Endometrial microvascular endothelial cells (primary cell): ENCODE data around the gene CXCR4. TPM values are rescaled to one million over a fixed set of nuclear protein-coding genes. Genes with fewer than 3 reads are reported as not detected.
"Not testable (repeated sequence)": the region's sequence is repeated elsewhere in the genome, so short reads cannot be mapped to it uniquely, and the experiment has no call there.

Experiments used
- in situ Hi-C: cut with HindIII; loops from 2 replicates; pipeline ENCODE4 v1.10.0; 2017; ENCODE audit warnings: low sequenced_read_pairs, low pct_unique_long_range_greater_than_20kb; ENCODE audit errors: inconsistent ontology term
- total RNA-seq: library from RNA; depleted of rRNA; stranded (reverse); fragments of >200 nt; gene quantifications from one replicate; pipeline ENCODE4 v1.2.3, GENCODE V29; 2015; ENCODE audit errors: inconsistent ontology term

Gene CXCR4
- total RNA-seq, 1 donor from 2014 or later, result not detected

DNA sequence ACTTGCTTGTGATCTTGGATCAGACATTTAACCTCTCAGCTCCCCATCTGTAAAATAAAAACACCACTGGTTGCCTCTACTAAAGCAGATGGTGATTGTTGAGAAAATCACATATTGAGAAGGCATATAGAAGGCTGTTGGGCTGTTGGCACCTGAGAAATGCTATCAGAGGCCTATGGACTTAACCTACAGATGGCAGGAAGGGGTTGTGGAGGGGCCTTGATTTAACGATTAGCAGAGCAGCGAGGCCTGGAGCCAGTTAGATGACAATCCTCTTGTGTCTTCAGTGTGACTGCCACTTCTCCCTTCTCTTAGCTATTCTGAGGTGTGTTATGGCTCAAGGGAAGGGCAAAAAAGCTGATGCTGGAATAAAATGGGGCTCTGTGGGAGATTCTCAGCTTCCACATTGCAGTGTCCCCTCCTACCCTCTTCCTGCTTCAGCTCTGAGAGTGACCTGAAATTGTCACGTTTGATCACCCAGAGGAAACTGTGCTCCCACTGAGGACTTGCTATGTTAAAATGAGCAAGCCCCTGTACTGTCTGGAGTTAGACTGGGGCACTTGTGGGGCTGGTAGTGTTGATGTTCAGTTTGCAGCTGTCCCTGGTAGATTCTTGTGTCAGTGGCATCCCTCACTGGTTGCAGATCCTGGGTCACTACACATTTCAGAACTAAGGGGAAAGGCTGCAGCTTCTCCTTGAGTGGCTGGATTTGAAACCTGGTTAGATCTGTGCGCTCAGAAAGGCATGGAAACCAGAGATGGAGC, 31.5 kb downstream of the CXCR4 start:
- in situ Hi-C loops, result no loop called here

DNA sequence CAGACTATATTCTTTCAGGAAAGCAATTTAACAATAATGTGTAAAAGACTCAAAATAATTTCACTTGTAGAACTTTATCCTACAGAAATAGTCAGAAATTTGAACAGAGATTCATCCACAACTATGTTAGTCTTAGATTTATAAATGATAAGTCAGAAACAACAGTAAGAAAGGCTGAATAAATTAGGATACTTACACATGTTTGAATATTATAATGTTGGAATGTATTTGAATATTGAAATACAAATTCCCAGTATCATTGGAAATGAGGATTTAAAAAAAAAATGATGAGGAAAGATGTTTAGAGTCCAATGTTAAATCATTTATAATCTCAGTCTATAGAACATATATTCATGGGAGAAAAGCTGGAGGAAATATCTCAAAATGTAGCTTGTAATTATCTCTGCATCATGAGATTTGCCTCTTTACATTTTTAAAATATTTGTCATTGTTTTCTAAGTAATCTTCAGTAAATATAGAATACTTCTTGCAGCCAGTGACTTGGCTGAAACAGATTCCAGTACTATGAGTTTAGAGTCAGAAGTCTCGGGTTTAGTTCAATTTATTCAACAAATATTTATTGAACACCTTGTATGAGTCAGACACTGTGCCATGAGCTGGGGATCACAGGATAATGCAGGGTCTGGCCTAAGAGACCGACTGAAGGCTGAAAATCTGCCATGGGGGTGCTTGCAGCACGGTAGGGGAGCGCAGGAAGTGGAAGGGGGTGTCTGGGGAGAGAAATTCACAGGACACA, 32.3 kb downstream of the CXCR4 start:
- in situ Hi-C loops, result no loop called here

DNA sequence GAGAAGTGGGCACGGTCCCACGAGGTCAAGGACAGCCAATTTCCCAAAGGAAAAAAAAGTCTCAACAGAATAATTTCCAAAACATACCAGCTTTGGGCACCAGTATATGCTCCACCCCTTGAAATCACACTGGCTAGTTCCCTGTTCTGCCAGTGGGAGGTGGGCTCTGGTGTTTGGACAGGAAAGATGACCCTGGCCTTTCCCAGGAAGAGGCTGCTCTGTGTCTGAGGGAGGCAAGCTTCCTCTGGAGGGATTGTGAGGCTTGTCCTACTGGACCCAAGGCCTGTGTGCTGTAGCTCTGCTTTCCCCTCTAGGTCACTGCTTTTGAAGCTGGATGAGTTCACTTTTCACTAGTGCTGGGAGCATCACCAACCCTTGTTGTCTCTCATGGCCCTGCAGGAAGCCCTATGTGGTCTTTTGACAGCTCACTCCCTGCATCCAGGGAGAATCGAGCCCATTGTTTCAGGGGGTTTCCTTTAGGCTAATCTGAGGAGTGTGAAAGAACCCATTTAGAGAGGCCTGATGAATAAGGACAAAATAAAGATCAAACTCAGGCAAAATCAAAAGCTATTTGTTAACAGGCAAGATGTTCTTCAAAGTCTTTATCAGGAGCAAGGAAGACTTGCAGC, 36.3 kb downstream of the CXCR4 start:
- in situ Hi-C loops, result no loop called here

DNA sequence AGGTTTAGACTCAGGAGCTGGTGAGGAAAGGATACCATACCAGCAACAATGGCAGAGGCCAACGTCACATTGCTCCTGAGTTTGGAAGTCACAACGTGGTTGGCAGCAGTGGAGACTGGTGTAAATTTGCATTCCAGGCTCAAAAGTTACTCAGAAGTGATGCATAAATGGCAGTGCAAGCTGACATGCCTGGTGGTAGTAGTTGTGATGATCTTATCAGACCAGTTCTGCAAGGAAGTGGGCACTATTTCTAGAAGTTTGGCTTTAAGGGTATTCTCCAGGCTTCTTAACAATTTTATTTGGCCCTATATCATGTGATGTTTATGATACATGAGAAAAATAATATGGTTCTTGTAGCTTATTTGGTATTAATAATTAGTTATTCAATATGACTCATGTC, 37.8 kb downstream of the CXCR4 start:
- in situ Hi-C loops, result no loop called here

DNA sequence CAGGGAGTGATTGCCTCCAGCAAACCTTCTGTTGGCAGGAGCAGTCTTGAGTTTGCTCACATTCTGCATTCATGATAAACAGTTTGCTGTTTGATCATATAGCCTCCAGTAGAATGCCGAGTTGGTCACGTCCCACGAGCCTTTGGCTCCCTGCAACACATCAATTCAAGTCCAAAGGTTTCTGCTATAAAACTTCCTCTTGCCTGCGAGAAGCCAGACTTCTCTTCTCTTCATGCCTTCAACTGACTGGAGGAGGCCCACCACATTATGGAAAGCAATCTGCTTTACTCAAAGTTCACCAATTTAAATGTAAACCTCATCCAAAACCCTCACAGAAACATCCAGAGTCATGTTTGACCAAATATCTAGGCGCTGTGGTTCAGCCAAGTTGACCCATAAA, 40.8 kb downstream of the CXCR4 start:
- in situ Hi-C loops, result no loop called here

DNA sequence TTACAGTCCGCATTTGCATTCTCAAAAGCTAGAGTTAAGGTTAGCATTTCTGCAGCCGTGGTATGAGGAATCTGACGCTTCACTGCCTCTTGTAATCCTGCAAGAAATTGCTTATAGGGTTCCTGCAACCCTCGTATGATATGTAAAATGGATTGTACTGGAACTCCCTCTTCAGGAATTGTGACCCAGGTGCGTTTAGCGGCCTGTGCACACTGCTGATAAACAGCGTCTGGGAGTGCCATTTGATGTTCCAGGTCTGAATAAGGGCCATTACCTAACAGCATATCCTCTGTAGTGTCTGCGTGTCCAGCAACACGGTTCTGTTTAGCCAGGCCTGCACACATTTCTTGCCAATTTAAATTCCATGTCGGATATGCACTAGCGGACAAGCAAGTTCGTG, 42.5 kb downstream of the CXCR4 start:
- in situ Hi-C loops, result no loop called here

DNA sequence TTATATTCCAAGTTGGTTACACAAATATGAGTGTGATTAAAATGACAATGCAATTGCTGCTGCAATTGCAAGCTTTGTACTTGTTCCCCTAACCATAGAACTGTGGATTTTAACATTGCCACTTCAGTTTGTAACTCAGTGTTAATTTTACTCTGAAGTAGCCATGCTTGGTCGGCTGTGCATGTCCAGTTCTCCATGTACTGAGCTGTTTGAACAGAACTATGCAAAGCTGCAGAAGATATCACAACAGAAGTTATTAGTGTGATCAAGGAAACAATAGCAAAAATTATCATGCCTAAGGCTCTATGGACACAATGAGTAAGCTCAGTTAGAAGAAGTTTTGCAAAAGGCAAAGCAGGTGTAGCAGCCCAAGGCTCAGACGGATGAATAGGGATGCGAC, 45.3 kb downstream of the CXCR4 start:
- in situ Hi-C loops, result no loop called here

DNA sequence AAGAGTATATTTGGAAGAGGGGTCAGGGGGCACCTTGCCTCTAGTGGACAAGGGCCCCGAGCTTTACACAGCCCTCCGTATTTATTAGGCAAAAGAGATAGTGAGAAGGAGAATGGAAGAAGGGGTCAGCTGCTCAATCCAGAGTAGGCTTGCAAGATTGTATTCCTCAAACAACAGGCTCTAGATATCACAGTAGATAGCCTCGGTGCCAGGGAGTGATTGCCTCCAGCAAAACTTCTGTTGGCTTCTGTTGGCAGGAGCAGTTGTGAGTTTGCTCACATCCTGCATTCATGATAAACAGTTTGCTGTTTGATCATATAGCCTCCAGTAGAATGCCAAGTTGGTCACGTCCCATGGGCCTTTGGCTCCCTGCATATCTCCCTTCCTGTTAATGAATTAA, 46.1 kb downstream of the CXCR4 start:
- in situ Hi-C loops, result not testable (repeated sequence)

DNA sequence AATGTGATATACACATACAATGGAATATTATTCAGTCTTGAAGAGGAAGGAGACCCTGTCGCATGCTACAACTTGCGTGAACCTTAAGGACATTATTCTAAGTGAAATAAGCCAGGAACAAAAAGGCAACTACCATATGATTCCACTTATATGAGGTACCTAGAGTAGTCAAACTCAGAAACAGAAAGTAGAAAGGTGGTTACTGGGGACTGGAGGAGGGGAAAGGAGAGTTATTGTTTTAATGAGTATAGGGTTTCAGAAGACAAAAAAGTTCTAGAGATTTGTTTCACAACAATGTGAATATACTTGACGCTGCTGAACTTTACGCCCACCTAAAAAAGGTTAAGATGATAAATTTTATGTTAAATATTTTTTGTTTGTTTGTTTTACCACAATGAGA, 47.0 kb downstream of the CXCR4 start:
- in situ Hi-C loops, result no loop called here

DNA sequence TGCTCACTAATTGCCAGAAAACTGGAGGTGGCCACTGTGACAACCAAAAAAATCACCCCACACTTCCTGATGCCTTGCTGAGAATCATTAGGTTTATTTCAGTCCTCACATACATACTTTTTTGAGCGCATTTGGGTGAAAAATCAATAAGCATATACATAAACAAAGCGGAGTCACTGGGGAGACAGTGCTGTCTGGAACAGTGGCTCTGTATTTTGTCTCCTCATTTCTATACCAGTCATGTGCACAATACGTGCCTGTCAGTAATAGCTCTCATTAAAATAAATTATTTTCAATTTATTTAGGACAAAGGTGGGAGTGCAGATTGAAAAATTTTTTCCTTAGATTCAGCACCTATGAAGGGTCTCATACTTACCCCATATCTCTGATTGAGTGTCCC, 48.2 kb downstream of the CXCR4 start:
- in situ Hi-C loops, result no loop called here

DNA sequence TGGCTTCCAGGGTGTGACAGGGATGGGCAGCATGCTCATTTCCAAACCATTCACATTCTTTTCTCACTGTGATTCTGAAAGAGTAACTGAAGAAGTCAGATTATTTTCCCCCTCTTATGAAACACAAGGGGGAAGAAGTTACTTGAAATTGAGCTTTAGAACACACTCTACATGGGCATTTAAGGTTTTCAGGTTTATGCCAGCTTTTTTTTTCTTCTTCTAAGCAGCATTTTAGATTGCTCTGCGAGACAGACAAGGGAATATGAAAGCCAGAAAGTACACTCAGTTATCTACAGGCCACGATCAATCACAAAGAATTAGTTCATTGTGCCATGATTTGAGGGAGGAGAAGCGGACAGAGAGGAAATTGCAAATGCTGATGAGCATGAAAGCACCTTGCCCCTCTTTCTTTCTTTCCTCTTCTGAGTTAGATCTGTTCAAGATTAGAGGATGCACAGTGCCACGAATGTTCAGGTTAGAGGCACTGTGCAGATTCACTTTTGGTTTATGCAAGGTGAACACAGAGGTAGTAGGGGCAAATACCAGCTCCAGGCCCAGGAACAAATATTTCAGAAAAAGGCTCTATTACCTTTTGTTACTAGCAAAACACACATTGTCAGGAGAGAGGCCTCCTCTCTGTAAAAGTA, 49.2 kb downstream of the CXCR4 start:
- in situ Hi-C loops, result no loop called here

DNA sequence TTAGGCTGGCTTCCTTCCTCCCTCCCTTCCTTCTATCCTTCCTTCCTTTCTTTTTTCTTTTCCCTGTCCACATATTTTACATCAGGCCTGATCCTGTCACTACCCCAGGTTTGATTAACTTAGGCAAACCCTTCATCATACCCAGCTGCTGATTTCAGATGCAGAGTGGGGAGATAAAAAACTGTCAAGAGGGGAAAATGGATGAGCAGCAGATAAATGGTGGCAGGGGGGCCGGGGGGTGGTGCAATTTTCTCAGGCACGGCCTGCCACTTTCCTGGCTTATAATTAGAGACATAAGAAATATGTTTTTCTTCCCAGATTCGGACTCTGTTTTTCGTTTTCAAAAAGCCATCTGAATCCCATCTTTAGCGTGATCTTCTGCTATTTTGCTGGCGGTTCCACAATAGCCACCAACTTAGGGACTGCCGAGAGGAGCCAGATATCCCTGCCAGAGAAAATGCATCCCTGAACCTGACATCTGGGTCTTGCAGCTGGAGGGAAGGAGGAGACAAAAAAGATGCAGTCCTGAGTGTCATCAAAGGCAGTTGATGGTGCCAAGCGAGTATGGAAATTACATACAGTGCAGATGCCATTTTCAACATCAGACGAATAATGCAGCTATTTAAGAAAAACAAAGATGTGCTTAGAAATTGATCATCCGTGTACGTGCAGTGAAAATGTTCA, 49.9 kb downstream of the CXCR4 start:
- in situ Hi-C loops, result no loop called here

DNA sequence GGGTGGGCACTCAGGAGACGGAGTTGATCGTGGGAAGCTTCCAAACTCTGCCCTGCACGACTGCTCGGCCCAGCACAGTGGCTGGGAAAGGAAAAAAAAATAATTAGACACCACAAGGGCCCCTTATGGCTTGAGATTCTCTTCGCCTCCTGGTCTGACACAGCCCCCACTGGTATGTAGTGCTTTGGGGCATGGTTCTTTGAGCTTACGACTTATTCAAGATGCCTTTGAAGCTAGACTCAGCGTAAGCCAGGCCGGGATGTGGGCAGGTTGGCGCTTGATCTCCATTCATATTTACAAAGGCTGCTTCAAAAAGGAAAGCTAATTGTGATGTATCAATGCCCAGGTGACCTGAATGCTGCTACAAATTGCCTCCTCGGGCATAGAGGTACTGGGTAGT, 50.5 kb downstream of the CXCR4 start:
- in situ Hi-C loops, result no loop called here

DNA sequence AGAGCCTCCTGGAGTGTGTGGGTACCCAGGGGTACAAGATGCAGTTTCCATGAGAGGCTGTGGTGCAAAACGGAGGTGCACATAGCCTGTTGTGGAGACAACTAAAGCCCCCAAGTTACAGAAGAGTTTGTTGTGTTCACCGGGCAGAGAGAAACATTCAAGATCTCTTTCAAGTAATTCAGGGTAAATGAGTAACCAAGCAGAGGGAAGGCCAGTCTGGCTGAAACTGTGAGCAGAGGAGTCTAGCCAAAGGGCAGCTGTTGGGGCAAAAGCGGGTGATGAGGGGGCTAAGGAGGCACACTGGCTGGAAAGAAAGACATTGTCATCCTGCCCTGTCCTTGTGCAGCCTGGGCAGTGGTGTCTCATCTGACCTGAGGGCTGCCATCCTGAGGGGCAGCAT, 52.0 kb downstream of the CXCR4 start:
- in situ Hi-C loops, result no loop called here

DNA sequence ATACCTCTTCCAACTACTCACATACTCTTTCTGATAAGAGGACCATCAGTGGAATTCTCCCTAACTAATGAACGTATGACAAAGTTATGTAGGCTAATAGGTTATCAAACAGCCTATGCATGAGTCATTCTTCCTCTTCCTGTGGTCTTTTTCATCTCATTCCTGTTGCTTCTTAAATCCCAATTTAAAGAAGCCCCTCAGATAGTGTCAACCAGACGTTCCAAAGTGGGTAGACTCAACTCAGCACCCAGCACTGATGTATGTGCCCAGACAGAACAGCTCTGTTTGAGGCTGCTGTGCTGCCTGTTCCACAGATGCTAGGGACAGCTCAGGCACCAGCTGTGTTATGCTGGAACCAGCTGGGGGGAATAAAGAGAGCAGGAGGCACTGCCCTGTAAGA, 52.6 kb downstream of the CXCR4 start:
- in situ Hi-C loops, result no loop called here
